HG02852 (cell line): Measurements from ENCODE around the gene GLP2R.

Experiments
- ATAC-seq: cut with Tn5 transposase; IDR thresholded peaks from one replicate; pipeline ENCODE4 v1.9.1; 2021; ENCODE audit warnings: mild to moderate bottlenecking, moderate library complexity; ENCODE audit not compliant: unreplicated experiment

GLP2R gene

GRCh38 chr17:9895923-9896322, 70.2 kb downstream of the GLP2R start:
- ATAC-seq: no peak

- no peak for ATAC-seq
Measured at GRCh38 chr17:9897372-9897968, 71.7 kb downstream of the GLP2R start.

GRCh38 chr17:9898812-9899211, 73.1 kb downstream of the GLP2R start:
- ATAC-seq: no peak

GRCh38 chr17:9899280-9900043, 73.7 kb downstream of the GLP2R start:
- ATAC-seq: no peak

GRCh38 chr17:9900044-9900594, 74.4 kb downstream of the GLP2R start:
- no peak for ATAC-seq

- ATAC-seq: no peak
Measured at GRCh38 chr17:9900784-9901183, 75.1 kb downstream of the GLP2R start.

- ATAC-seq: no peak
Measured at GRCh38 chr17:9902120-9902519, 76.4 kb downstream of the GLP2R start.

- ATAC-seq: no peak
Measured at GRCh38 chr17:9904277-9905077, 78.8 kb downstream of the GLP2R start.

GRCh38 chr17:9905078-9905415, 79.3 kb downstream of the GLP2R start, which contains the start of gene RCVRN:
RCVRN (minus strand) TSS chr17:9905271; CDS start chr17:9905180, 91 bp downstream.
- ATAC-seq: no peak

GRCh38 chr17:9905902-9906301, 80.2 kb downstream of the GLP2R start:
- ATAC-seq: no peak

- ATAC-seq: no peak
Measured at GRCh38 chr17:9906616-9907015, 80.9 kb downstream of the GLP2R start.

- no peak for ATAC-seq
Measured at GRCh38 chr17:9907131-9907530, 81.4 kb downstream of the GLP2R start.

- no peak for ATAC-seq
Measured at GRCh38 chr17:9907883-9908648, 82.3 kb downstream of the GLP2R start.

- ATAC-seq: no peak
Measured at GRCh38 chr17:9908649-9909042, 82.9 kb downstream of the GLP2R start.

- ATAC-seq: no peak
Measured at GRCh38 chr17:9911089-9911488, 85.4 kb downstream of the GLP2R start.

GRCh38 chr17:9912121-9913099, 86.7 kb downstream of the GLP2R start:
- ATAC-seq: no peak

GRCh38 chr17:9913476-9913875, 87.8 kb downstream of the GLP2R start:
- no peak for ATAC-seq

GRCh38 chr17:9916108-9916507, 90.4 kb downstream of the GLP2R start:
- ATAC-seq: no peak

GRCh38 chr17:9917131-9917530, 91.4 kb downstream of the GLP2R start:
- no peak for ATAC-seq

GRCh38 chr17:9917801-9918200, 92.1 kb downstream of the GLP2R start:
- ATAC-seq: no peak
